ENCODE data around the gene LARP4B. TPM values are rescaled to one million over a fixed set of nuclear protein-coding genes. Genes with fewer than 3 reads are reported as not detected.

Gene LARP4B
- polyA plus RNA-seq, 1 donor (not counting 4 experiments of a cell fraction or from before 2014, with no cell fraction given): 39.4 TPM

- no peak overlapping the region for H3K4me3 ChIP-seq (ENCODE audit: control insufficient read depth in 2 of 3, extremely low read depth in 1 of 3, insufficient read depth in 2 of 3, low read depth in 1 of 3, low read length in 3 of 3)
- FAIRE-seq (no peak), DNase-seq (ENCODE audit: low read depth, low spot score) (no peak)
- no peak overlapping the region for H3K9ac ChIP-seq (ENCODE audit: control insufficient read depth, extremely low read depth, insufficient read depth, low read length)
- H4K20me1 ChIP-seq (ENCODE audit: control insufficient read depth, extremely low read depth, insufficient read depth, low read length): peaks cover 66% of the 10 kb centered on the region
- H3K27ac ChIP-seq (ENCODE audit: control insufficient read depth, insufficient read depth, low read length): no peak overlapping the region
- H3K9me3 ChIP-seq (ENCODE audit: control insufficient read depth, low read depth, low read length): no peaks in the 10 kb centered on the region
- H3K79me2 ChIP-seq (ENCODE audit: control insufficient read depth, insufficient read depth, low read length): peaks cover 99% of the 10 kb centered on the region
- H3K9me1 ChIP-seq (ENCODE audit: control insufficient read depth, extremely low read depth, insufficient read depth, low read length): peaks cover 8% of the 10 kb centered on the region
- no peak for TF ChIP-seq EZH2 (IDR thresholded peaks at IDR 0.05; ENCODE audit: low read length)
- TF ChIP-seq, protein P1, sequence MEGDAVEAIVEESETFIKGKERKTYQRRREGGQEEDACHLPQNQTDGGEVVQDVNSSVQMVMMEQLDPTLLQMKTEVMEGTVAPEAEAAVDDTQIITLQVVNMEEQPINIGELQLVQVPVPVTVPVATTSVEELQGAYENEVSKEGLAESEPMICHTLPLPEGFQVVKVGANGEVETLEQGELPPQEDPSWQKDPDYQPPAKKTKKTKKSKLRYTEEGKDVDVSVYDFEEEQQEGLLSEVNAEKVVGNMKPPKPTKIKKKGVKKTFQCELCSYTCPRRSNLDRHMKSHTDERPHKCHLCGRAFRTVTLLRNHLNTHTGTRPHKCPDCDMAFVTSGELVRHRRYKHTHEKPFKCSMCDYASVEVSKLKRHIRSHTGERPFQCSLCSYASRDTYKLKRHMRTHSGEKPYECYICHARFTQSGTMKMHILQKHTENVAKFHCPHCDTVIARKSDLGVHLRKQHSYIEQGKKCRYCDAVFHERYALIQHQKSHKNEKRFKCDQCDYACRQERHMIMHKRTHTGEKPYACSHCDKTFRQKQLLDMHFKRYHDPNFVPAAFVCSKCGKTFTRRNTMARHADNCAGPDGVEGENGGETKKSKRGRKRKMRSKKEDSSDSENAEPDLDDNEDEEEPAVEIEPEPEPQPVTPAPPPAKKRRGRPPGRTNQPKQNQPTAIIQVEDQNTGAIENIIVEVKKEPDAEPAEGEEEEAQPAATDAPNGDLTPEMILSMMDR (optimal IDR thresholded peaks at IDR 0.05 in 1 of 3, IDR thresholded peaks at IDR 0.05 in 1 of 3, conservative IDR thresholded peaks at IDR 0.05 in 1 of 3; ENCODE audit: extremely low read depth in 1 of 3, insufficient read depth in 2 of 3, low read length in 3 of 3): no peak
- H3K4me1 ChIP-seq (ENCODE audit: control insufficient read depth, extremely low read depth, insufficient read depth, low read length): peaks cover 3% of the 10 kb centered on the region
- H2AFZ ChIP-seq (ENCODE audit: control insufficient read depth, low read length): no peak overlapping the region
- no peak overlapping the region for H3K4me2 ChIP-seq (ENCODE audit: control insufficient read depth, extremely low read depth, insufficient read depth, low read depth, low read length)
- H3K36me3 ChIP-seq (ENCODE audit: control insufficient read depth in 2 of 2, extremely low read depth in 1 of 2, insufficient read depth in 2 of 2, low read length in 2 of 2): peaks cover 5 to 8% of the 10 kb centered on the region in 2 experiments
- H3K27me3 ChIP-seq (ENCODE audit: control insufficient read depth, extremely low read depth, insufficient read depth, low read length): no peaks in the 10 kb centered on the region
- dilution Hi-C loops (cut with MboI; ENCODE audit: extremely low pct_ligation_motif_present, low sequenced_read_pairs): no loop called here
Observed at GRCh38 chr10:923844-924523, 7.5 kb downstream of the LARP4B start.

DNA sequence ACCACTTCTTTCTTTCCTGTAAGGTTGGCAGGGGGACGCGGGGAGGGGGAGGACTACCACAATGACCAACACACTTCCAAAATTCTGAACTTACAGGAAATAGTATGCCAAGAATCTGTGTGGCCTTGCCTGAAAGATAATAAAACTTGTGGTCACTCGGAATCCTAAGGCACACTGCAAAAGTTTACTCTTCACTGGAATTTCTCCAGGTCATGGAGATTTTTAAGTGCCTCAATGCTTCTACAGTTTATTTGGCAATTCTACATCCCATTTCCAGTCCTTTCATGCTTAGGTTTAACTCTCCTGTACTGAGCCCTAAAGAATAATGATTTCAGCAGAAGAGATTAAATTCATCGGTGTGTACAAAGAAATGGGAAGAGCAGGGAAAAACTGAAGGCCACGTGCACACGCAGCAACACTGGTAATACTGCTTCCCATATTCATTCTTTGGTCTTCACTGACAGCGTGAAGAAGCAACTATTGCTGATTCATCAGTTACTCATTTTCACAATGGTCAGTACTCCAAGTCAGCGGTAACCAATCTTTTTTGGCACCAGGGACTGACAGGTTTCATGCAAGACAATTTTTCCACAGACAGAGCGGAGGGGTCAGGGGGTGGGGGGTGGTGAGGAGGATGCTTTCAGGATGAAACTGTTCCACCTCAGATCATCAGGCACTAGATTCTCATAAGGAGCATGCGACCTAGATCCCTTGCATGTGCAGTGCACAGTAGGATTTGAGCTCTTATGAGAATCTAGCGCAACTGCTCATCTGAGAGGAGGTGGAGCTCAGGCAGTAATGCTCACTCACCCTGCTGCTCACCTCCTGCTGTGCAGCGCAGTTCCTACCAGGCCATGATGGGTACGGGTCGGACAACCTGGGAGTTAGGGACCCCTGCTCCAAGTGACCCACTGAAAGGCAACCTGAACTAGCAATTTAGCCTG is 9.8 kb downstream of the LARP4B start:
- Histone ChIP-seq H3K4me1 (ENCODE audit: control insufficient read depth, extremely low read depth, insufficient read depth, low read length) (peaks cover 3% of the 10 kb centered on the region), H3K9ac (ENCODE audit: control insufficient read depth, extremely low read depth, insufficient read depth, low read length) (no peak overlapping the region), H3K27ac (ENCODE audit: control insufficient read depth, insufficient read depth, low read length) (no peak overlapping the region)

More for the DNA sequence above, 9.8 kb downstream of the LARP4B start:
- TF ChIP-seq EZH2 (IDR thresholded peaks at IDR 0.05; ENCODE audit: low read length): no peak
- TF ChIP-seq, protein P1 (optimal IDR thresholded peaks at IDR 0.05 in 1 of 3, IDR thresholded peaks at IDR 0.05 in 1 of 3, conservative IDR thresholded peaks at IDR 0.05 in 1 of 3; ENCODE audit: extremely low read depth in 1 of 3, insufficient read depth in 2 of 3, low read length in 3 of 3): no peak
- FAIRE-seq (no peak), DNase-seq (ENCODE audit: low read depth, low spot score) (no peak)
- H3K36me3 ChIP-seq (ENCODE audit: control insufficient read depth in 2 of 2, extremely low read depth in 1 of 2, insufficient read depth in 2 of 2, low read length in 2 of 2): peaks cover 3 to 6% of the 10 kb centered on the region in 2 experiments
- H3K4me3 ChIP-seq (ENCODE audit: control insufficient read depth in 2 of 3, extremely low read depth in 1 of 3, insufficient read depth in 2 of 3, low read depth in 1 of 3, low read length in 3 of 3): no peak overlapping the region
- H4K20me1 ChIP-seq (ENCODE audit: control insufficient read depth, extremely low read depth, insufficient read depth, low read length): peaks cover 46% of the 10 kb centered on the region
- H2AFZ ChIP-seq (ENCODE audit: control insufficient read depth, low read length): no peak overlapping the region
- H3K9me3 ChIP-seq (ENCODE audit: control insufficient read depth, low read depth, low read length): no peaks in the 10 kb centered on the region
- peaks cover 98% of the 10 kb centered on the region for H3K79me2 ChIP-seq (ENCODE audit: control insufficient read depth, insufficient read depth, low read length)
- no peak overlapping the region for H3K4me2 ChIP-seq (ENCODE audit: control insufficient read depth, extremely low read depth, insufficient read depth, low read depth, low read length)
- dilution Hi-C loops (cut with MboI; ENCODE audit: extremely low pct_ligation_motif_present, low sequenced_read_pairs): no loop called here
- H3K9me1 ChIP-seq (ENCODE audit: control insufficient read depth, extremely low read depth, insufficient read depth, low read length): peaks cover 5% of the 10 kb centered on the region
- H3K27me3 ChIP-seq (ENCODE audit: control insufficient read depth, extremely low read depth, insufficient read depth, low read length): no peaks in the 10 kb centered on the region
